A549 treated with AZD2906 at 1 μM for 4 hours (cell line): ENCODE results near the gene CCDC9B. TPM values are rescaled to one million over a fixed set of nuclear protein-coding genes. Genes with fewer than 3 reads are reported as not detected.

ENCODE experiments used
- total RNA-seq: library from RNA; stranded (reverse); fragments of 200-300 nt; extraction: Qiagen RNA extraction; gene quantifications from 5 replicates; pipeline ENCODE4 v1.2.3, GENCODE V29; 2022

Gene CCDC9B
- 19.1 to 21.4 TPM (median 20.8 TPM) in 5 replicates for total RNA-seq

GRCh38 chr15:40340740-40341400 lies at the start of gene CCDC9B:
Gene CCDC9B, minus strand, starts transcription at chr15:40340939. Its CDS starts 120 bp downstream, at chr15:40340819.

GRCh38 chr15:40382580-40383456 lies 42.1 kb upstream of the CCDC9B start, which contains the start of gene KNSTRN:
Gene KNSTRN, plus strand, starts transcription at chr15:40382721. Its CDS starts 115 bp downstream, at chr15:40382836.

GRCh38 chr15:40357723-40358470 lies 17.2 kb upstream of the CCDC9B start, which contains the start of gene DISP2:
Gene DISP2, plus strand, starts transcription at chr15:40358219. Its CDS starts 103 bp downstream, at chr15:40358322.

GRCh38 chr15:40323239-40323952 lies 17.3 kb downstream of the CCDC9B start, which contains the start of gene INAFM2:
Gene INAFM2, plus strand, starts transcription at chr15:40323692. Its CDS starts 364 bp downstream, at chr15:40324056.

GRCh38 chr15:40307421-40308211 lies 33.1 kb downstream of the CCDC9B start, which contains the start of gene PLCB2:
Gene PLCB2, minus strand, starts transcription at chr15:40307935. Its CDS starts 263 bp downstream, at chr15:40307672.

GRCh38 chr15:40282869-40283614 lies 57.7 kb downstream of the CCDC9B start, which contains the start of gene ANKRD63:
Gene ANKRD63, minus strand, starts transcription at chr15:40283064. Its CDS starts 478 bp downstream, at chr15:40282586.

Other genes starting within 250 kb of the CCDC9B start
- gene BMF, start 232.1 kb downstream of the CCDC9B start, total RNA-seq = 1.4 to 2.4 TPM (median 1.8 TPM) in 5 replicates
- gene BUB1B, start 179.9 kb downstream of the CCDC9B start, total RNA-seq = 23.2 to 35.7 TPM (median 26.7 TPM) in 5 replicates
- gene PAK6, start 101.9 kb downstream of the CCDC9B start, total RNA-seq = 0.21 to 0.46 TPM (median 0.29 TPM) in 5 replicates
- 0.24 to 0.43 TPM (median 0.33 TPM) in 5 replicates for gene ANKRD63, start 57.9 kb downstream of the CCDC9B start, total RNA-seq
- gene PLCB2, start 33.0 kb downstream of the CCDC9B start, total RNA-seq = 0.38 to 0.97 TPM (median 0.84 TPM) in 5 replicates
- gene INAFM2, start 17.2 kb downstream of the CCDC9B start, total RNA-seq = 5.7 to 7.8 TPM (median 6.6 TPM) in 5 replicates
- gene PHGR1, start 10.1 kb upstream of the CCDC9B start, total RNA-seq = not detected in 5 replicates
- gene DISP2, start 17.3 kb upstream of the CCDC9B start, total RNA-seq = 1.00 to 2.5 TPM (median 1.8 TPM) in 5 replicates
- gene KNSTRN, start 41.8 kb upstream of the CCDC9B start, total RNA-seq = 43.0 to 56.5 TPM (median 47.7 TPM) in 5 replicates
- gene IVD, start 64.9 kb upstream of the CCDC9B start, total RNA-seq = 11.1 to 12.9 TPM (median 11.7 TPM) in 5 replicates
- 9.8 to 11.7 TPM (median 11.2 TPM) in 5 replicates for gene BAHD1, start 100.0 kb upstream of the CCDC9B start, total RNA-seq
- 12.9 to 20.9 TPM (median 19.1 TPM) in 5 replicates for gene CHST14, start 130.0 kb upstream of the CCDC9B start, total RNA-seq
- gene CCDC32, start 224.1 kb upstream of the CCDC9B start, total RNA-seq = 11.0 to 22.3 TPM (median 13.3 TPM) in 5 replicates
- gene RPUSD2, start 228.4 kb upstream of the CCDC9B start, total RNA-seq = 12.8 to 17.5 TPM (median 15.8 TPM) in 5 replicates